HL-60 (cell line): Measurements from ENCODE around the gene CTNNA2.

ENCODE experiments used
- DNase-seq, 2 experiments: peaks; one replicate each; pipeline ENCODE4 v3.0.0-alpha.2; 2010 to 2020; ENCODE audit warnings: low read depth in 1 of 2, low spot score in 1 of 2
- H3K27ac ChIP-seq: fragments of 250-450 bp; sonication (Bioruptor Pico); replicated peaks from 2 replicates; pipeline ENCODE4 v1.5.1; 2020; ENCODE audit warnings: mild to moderate bottlenecking, moderate library complexity
- H3K27me3 ChIP-seq: fragments of 250-450 bp; sonication (Bioruptor Pico); 2 replicates; pipeline ENCODE4 v1.5.1; 2021; ENCODE audit warnings: mild to moderate bottlenecking, moderate library complexity; ENCODE audit not compliant: insufficient read depth, poor library complexity, severe bottlenecking
- H3K4me3 ChIP-seq: replicated peaks from 2 replicates; pipeline ENCODE4 v1.5.1; 2011; ENCODE audit warnings: mild to moderate bottlenecking, control low read depth, low read length; ENCODE audit not compliant: insufficient read depth
- CTCF ChIP-seq: IDR thresholded peaks from one replicate; pipeline ENCODE4 v1.5.1; 2011; ENCODE audit warnings: low read length, control low read depth, inconsistent platforms; ENCODE audit not compliant: insufficient read depth
- GABPA ChIP-seq: IDR thresholded peaks from 2 replicates; pipeline ENCODE4 v1.6.1; 2012; ENCODE audit warnings: low read depth
- POLR2AphosphoS5 ChIP-seq: IDR thresholded peaks from 2 replicates; pipeline ENCODE4 v1.6.1; 2012; ENCODE audit warnings: low read depth
- REST ChIP-seq: IDR thresholded peaks from 2 replicates; pipeline ENCODE4 v1.6.1; 2012; ENCODE audit warnings: low read depth; ENCODE audit not compliant: insufficient replicate concordance
- SPI1 ChIP-seq: IDR thresholded peaks from 2 replicates; pipeline ENCODE4 v1.6.1; 2012; ENCODE audit warnings: low read depth, mild to moderate bottlenecking, borderline replicate concordance

Gene CTNNA2

GRCh38 chr2:80573167-80573566 is 1060.3 kb downstream of the CTNNA2 start:
- TF ChIP-seq CTCF (no peak), POLR2AphosphoS5 (no peak), REST (no peak), GABPA (no peak), SPI1 (no peak)
- H3K4me3 ChIP-seq = no peak overlapping the region
- no peak for DNase-seq
- H3K27me3 ChIP-seq = no peaks in the 10 kb centered on the region
- H3K27ac ChIP-seq = no peak overlapping the region

- H3K27me3 ChIP-seq = no peaks in the 10 kb centered on the region
- H3K27ac ChIP-seq = no peak overlapping the region
- TF ChIP-seq GABPA (no peak), CTCF (no peak), REST (no peak), SPI1 (no peak), POLR2AphosphoS5 (no peak)
- no peak for DNase-seq
- H3K4me3 ChIP-seq = no peak overlapping the region
Observed at GRCh38 chr2:80573950-80574349, 1061.1 kb downstream of the CTNNA2 start.

GRCh38 chr2:80579756-80580155 is 1066.9 kb downstream of the CTNNA2 start:
- no peak for DNase-seq
- H3K27me3 ChIP-seq = no peaks in the 10 kb centered on the region
- H3K4me3 ChIP-seq = no peak overlapping the region
- no peak overlapping the region for H3K27ac ChIP-seq
- TF ChIP-seq POLR2AphosphoS5 = no peak
- TF ChIP-seq CTCF = no peak
- no peak for TF ChIP-seq GABPA
- TF ChIP-seq REST = no peak
- no peak for TF ChIP-seq SPI1
